GM12892 (cell line): ENCODE measurements around the gene SMOC2.

Experiments used
- POLR2A ChIP-seq: IDR thresholded peaks from 2 replicates; pipeline ENCODE4 v1.6.1; 2011; ENCODE audit warnings: low read depth, low read length, control low read depth
- POLR2AphosphoS5 ChIP-seq: IDR thresholded peaks from 2 replicates; pipeline ENCODE4 v1.6.1; 2011; ENCODE audit warnings: low read depth, low read length, control low read depth
- TAF1 ChIP-seq: IDR thresholded peaks from 2 replicates; pipeline ENCODE4 v1.6.1; 2011; ENCODE audit warnings: low read depth, mild to moderate bottlenecking, control low read depth, low read length, borderline replicate concordance

- TF ChIP-seq POLR2A (no peak), POLR2AphosphoS5 (no peak), TAF1 (no peak)
Observed at GRCh38 chr6:168507730-168508129, 66.7 kb downstream of the SMOC2 start.
